Posterior vena cava (tissue), 2 donors: ENCODE data around the gene NELFA. TPM values are rescaled to one million over a fixed set of nuclear protein-coding genes. Genes with fewer than 3 reads are reported as not detected.

ENCODE experiments used
- DNase-seq: peaks from one replicate; pipeline ENCODE4 v3.0.0-alpha.2; 2020; ENCODE audit warnings: low spot score
- intact Hi-C, 2 donors: fragments of 100-400 bp; cut with DNase I; formaldehyde crosslinking; loops; one replicate each; pipeline versions ENCODE4 v1.14.1 to v1.14.2; 2022 to 2023
- total RNA-seq, 2 donors: library from RNA; stranded (reverse); fragmentation: NEBNext Ultra II Directional; extraction: Animal tissue kit (Norgen Biotek cat#: 25700); gene quantifications; one replicate each; pipeline ENCODE4 v1.2.1, GENCODE V29; 2021
- donor health status: DM: yes; HTN: yes; CAD: no.
- donor health status: DM: yes; HTN: yes; CAD: no.

Gene NELFA
- total RNA-seq, 2 donors from 2014 or later, result 16.2 to 17.3 TPM

DNA sequence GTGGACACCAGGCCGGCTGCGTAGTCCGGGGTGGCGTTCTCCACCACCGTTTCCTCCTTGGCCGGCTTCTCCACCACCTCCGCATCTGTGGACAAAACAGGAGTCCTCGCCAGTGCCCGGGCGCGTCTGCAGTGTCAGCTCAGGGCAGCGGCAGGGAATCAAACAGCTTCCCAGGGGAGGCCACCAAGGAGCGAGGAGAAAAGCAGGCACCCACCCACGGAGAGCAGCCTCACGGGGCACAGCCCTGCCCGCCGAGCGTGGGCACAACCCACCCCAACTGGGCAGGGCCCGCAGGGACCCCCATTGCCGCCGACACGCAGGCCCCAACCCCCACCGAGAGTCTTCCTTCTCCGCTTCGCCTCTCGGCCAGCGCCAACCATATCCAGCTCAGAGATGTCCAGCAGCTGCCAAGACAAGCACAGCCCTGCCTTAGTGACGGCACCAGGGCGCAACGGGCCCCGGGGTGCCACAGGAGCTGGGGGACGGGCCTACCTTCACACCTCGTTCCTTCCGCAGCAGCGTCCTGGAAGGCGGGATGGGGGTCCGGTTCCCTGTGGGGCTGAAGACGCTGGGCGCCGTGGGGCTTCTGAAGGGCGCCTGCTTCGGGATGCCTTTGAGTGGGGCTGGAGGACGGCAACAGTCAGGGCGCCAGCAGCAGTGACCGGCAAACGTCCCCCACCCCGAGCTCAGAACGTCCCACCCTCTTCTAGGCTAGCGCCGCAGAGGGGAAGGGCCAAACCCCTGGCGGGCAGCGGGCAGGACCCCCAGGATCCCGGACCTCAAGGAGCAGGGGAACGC, 22.8 kb downstream of the NELFA start:
- intact Hi-C loops, result no loop called here
- DNase-seq, result no peak

DNA sequence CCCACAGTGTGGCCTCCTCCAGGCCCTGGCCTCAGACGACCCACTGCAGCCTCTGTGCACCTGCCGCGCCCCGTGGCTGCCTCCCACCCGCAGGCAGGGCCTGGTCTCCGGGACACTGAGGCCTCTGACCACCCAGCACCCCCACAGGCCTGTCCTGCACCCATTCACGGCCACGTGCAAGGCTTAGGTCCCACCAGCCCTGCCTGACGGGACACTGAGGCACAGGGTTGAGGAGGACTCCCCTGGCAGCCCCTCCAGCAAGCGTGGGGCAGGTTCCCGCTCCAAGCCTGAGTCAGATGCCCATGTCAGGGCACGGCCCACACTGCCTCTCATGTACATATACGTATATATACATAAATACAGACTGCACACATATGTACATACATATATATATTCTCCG, 23.5 kb downstream of the NELFA start:
- intact Hi-C loops, result no loop called here
- DNase-seq, result peak; percentile 62

DNA sequence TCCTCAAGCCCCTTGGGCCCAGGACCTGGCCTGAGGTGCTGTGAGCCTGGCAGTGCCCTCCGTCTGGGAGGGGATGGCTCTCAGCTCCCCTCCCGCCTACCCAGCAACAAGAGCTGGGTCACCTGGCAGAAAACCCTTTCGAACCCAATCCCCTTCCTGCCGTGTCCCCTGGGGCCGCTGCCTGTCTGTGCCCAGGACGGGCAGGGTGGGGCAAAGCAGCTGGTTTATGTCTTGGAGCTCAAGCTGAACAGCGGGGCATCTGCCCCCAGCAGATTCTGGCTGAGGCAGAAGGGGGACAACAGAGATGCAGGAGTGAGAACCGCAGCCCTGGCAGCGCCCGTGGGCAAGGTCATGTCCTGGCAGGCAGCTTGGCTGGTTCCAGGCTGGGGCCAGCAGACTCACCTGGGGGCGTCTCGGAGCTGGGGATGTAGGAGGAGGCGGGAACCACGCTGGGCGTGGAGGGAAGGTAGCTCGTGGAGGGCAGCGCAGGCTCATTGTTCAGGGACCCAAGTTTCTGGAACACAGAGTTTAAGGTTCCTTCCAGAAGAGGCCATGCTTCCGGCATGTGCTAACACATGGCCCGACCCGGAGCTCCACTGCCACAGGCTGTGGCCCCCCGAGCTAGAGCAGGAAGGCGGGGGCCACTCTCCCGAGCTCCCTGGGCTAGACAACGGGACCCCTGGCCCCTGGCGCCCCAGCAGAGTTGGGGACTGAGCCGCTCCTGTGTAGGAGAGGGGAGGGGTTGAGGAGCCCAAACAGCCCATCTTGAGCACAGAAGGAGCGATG, 24.2 kb downstream of the NELFA start:
- intact Hi-C loops, result no loop called here
- peak; percentile 77 for DNase-seq

DNA sequence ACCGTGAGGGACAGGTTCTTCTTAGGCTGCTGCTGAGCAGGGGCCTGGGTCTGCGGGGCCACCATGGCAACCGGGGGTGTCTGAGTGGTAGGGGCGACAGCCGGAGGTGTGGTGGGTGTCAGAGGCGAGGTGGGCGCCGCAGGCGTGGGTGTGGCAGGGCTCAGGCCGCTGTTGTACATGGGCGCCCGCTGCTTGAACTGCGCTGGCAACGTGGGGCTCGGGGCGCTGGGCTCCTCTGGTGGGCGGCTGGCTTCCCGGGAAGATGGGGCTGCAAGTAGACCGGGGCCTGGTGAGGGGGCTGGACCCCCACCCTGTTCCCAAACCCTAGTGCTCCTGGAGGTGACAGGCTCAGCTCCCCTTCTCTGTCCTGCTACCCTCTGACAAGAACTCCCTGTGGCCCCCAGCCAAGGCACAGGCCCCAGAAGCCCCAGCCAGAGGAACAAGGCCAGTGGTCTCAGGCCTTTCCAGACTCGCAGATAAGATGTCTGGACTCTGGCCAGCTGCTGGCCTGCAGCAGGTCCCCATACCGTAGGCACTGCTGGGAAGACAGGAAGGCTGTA, 24.8 kb downstream of the NELFA start:
- peak; percentile 69 for DNase-seq
- intact Hi-C loops, result no loop called here

DNA sequence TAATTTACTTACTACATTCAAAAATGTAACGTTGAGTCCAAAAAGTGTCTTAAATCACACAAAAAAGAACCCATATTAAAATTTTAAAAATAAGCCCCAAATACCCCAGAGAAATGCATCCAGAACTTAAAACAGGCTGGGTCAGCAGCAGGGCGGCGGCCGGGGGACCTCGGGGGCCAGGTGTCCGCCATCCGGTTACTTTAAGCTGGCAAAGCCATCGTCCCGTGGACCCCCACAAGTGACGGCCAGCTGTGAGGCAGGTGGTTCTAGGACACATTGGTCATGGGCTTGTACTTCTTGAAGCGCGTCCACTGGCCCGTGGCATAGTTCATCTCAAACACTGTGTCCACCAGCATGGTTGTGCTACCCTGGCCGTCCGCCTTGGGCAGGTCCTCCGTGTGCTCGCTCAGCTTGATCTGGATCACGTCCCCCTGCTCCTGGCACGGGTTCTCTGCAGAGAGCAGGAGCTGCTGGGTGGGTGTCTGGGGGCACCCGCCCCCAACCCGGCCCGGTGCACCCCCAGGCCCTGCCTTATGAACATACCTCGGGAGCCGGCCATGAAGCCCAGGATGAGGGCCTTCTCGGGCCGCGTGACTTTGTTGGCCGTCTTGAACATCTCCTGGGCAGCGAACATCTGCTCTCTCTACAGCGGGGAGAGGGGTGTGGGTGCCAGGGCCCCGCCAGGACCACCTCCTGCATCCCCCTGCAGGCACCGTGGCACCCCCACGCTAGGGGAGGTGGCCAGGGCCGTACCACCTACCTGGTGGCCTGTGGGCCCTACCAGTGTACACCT, 25.5 kb downstream of the NELFA start:
- intact Hi-C loops, result no loop called here
- peak; percentile 72 for DNase-seq

DNA sequence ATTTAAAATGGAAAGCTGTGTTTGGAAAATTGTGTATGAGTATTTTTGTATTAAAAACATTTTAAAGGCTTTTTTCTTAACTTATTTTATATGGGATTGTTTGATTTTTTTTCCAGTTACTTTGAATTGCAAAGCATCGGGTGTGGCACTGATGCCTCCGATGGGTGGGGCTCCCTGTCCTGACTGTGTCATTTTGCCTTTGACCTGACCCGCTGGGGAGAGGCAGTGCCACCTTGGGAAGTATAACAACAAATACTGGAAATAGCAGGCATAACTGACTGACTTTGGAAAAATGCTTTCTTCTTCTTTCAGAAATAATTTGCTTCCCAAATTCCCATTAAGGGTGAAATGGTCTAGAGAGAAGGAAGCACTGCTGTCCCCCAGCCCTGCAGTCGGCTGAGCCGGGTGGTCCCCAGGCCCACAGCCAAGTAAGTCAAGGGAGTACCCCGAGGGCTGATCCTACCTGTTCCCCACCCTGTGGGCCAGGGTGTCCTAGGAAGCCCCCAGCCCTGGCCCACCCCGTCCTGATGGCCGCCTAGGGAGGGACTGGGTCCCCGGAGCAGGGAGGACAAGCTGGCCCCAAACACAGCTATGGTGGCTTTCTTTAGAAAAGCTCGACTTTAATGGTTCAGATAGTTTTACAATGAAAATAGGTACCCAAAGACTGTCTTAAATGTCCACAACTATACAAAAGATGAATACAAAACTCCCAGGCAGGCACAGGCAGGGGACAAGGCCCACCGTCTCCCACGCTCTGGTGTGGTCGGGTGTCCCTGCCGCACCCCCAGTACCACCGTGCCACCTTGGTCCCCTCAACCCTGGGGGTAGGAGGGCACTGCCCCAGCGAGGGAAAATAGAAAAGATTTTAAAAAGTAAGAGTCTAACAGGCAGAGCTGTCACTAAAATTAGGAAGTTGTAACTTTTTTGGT, 26.4 kb downstream of the NELFA start:
- peak; percentile 66 for DNase-seq
- intact Hi-C loops, result no loop called here

DNA sequence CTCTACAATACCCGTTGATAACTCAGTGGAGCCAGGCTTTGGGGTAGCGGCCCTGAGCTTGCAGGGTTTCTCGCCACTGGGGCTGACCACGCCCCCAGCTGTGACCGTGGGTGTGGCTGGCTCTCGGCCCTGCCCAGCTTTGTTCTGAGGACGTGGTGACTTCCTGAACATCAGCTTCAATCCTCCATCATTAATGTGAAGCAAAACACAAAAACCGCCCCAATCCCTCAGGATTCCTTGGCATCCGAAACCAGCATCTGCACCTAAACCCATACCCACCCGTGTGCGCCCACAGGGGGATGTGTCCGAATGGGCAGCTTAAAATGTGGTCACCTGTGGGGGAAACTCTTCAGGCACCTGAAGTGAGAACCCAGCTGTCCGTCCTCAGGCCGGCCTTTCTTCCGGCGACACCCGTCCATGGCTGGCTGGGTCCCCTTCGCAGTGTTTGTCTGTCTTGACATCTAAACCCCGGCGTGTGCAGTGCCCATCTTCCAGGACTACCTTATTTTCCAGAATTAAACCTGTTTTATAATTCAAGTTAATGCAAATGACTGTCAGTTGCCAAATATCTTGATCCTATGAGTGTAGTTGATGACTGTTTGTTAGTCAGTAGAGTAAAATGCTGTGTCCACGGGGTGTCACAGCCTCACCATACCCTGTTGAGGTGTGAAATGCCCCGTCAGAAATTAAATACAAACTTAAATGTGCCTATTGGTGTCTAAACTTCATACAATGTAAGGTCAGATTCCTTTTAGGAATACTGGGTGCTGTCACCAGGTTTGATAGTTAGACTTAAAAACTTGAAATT, 27.3 kb downstream of the NELFA start:
- intact Hi-C loops, result no loop called here
- peak; percentile 82 for DNase-seq

DNA sequence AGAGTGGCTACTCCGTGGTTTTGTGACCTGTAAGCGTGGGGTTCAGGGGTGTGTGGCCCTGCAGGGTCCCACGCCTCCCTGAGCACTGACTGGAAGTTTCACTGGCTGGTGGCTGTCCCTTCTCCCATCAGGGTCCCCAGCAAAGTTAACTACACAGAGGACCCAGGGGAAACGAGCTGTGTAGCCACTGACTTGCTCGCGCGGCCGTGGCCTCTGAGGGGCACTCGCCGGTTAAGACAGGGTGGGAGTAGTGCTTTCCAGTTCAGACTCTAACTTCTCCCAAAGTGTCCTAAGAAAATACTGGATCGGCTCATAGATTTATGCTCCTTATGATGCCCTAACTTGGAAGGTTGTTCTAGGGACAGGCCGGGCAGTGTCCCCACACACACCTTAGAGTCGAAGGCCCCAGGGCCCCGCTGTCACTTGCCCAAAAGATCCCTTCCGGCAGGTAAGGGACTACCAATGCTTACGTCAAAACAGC, 28.2 kb downstream of the NELFA start:
- peak; percentile 68 for DNase-seq
- intact Hi-C loops, result no loop called here

DNA sequence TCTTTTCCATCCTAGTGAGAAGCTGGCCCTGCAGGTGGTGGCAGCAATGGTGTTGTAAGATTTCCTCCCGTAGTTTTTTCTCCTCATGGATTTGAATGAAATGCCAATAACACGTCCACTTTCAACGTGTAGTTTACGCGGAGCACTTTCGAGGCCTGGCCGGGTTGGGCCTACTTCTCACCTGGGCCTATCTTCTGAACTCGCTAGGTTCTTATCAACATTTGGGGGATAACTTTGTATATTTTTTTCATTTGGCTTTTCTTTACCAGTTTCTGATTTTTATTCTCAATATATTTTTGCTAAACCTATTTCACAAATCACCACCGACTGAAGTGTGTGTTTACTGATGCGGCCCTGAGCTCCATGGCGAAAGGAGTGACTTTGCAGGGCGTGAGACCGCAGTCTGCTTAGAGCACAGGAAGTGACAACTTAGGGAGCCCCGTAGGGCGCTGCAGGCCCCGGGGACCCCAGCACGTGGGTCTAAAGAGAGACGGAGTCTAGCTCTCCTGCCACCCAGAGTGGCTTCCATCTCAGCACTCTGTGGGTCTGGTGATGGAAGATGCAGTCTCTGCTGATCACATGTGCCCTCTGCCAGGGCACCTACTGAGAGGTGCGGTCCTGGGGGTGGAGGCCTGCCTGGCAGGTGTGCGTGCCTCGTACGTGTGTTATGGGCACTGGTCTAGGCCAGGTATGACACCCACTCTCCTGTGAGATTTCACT, 29.1 kb downstream of the NELFA start:
- peak; percentile 58 for DNase-seq
- intact Hi-C loops, result no loop called here

DNA sequence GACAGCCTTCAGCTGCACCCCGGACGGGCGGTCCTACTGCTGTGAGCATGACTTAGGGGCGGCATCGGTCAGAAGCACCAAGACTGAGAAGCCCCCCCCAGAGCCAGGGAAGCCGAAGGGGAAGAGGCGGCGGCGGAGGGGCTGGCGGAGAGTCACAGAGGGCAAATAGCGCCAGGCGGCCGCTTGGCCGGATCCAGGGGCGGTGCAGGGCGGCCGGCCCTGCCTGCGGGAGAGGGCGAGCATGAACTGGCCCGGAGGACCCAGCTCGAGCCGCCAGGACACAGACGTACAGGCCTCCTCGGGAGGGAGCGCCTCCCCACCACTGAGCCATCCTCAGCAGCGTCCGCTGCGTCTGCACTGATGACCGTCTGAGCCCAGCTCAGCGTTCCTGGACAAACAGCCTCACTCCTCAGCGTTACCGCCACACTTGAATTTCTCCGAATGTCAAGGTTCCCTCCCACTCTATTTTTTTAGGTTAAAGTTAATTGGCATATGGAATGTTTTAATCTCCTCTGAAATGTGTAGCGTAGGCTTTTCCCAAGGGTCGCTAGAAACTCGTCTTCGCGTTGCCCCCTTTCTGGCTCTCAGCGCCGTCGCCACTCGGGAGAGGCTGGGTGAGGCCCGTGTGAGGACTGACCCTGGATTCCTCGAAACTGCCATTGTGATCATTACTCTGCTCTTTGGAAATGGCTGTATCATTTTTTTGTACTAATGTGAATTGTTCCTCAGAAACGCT, 29.9 kb downstream of the NELFA start:
- intact Hi-C loops, result no loop called here
- DNase-seq, result peak; percentile 66

DNA sequence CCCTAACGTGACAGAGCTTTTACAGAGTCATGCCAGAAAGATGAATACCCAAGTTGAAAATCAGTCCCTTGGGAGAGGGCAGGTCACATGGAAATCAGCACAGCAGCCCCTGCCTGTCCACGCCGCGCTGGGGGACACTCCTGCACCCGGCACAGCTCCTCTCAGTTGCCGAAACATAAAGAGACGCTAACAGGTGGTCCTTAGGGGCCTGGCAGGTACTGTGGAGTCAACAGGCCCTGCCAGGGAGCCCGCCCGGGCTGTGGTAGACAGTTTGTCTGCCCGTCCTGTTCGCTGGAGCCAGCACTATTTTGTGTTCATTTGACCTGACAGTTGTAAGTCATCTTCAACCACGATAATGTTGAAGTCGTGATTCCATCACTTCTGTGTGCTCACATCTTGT, 30.5 kb downstream of the NELFA start:
- peak; percentile 72 for DNase-seq
- intact Hi-C loops, result no loop called here

DNA sequence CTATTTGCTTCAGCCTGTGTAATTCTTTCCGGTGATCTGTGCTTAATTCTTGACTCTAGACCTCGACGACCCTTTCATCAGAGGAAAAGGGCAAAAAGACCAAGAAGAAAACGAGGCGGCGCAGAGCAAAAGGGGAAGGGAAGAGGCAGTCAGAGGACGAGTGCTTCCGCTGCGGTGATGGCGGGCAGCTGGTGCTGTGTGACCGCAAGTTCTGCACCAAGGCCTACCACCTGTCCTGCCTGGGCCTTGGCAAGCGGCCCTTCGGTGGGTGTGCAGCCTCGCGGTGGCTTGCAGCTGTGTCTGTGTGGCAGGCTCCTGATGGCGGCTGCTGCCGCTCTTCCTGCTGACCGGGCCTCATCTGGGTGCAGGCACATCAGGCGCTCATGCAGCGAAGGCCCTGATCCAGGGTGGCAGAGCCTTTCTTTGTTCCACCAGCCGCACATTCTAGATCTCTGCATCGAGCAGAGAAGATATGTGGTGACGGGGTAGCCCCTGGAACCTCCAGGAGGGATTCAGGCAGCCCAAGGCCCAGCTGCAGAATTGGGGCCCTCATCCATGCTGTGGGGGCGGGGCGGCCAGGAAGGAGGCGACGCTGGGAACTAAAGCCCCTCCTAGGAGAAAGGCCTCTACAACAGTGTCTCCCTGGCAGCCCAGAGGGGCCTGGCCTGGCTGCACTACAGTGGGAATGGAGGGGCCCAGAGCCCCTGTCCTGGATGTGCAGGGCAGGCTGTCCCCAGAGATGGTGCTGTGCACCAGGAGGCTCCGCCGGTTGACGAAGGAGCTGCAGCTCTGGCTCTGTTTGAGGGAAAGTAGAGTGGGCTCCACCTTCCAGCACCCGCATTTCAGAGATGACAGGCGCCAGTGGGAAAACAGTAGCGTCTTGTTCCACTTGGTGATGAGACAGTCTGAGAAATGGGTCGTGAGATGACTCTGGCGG, 32.1 kb downstream of the NELFA start:
- peak; percentile 77 for DNase-seq
- intact Hi-C loops, result no loop called here

DNA sequence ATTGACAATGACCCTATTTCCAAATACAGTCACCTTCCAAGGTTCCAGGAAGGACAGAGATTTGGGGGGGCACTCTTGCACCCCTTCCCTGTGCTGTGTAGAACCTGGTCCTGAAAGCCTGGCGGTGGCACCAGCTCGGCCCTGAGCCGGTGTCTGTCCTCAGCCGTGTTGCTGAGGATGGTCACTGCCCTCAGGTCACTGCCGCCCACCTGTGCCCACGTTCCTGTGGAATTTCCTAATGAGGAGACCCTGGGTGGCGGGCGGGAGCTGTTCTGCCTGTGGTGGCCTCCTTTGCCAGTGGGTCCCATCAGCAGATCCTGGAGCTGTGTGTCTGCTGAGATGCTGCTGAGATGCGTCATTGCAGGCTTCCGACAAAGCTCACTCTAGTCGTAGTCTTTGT, 32.9 kb downstream of the NELFA start:
- intact Hi-C loops, result no loop called here
- DNase-seq, result peak; percentile 47

DNA sequence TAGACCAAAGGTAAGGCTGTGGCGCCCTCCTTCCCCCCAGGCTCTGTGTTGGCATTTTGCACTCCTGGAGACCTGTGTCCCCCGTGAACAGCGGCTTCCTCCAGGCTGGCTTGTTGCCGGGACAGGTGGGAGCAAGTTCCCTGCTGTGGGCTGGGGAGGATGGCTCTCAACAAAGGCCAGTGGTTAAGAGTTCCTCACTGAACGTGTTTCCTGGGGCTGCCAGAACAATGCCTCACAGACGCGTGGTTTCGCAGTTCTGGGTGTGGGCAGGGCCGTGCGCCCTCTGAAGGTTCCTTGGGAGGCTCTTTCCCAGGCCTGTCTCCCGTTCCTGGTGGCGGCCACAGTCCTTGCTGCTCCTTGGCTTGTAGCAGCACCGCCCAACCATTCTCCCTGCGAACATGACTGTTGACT, 33.4 kb downstream of the NELFA start:
- intact Hi-C loops, result no loop called here
- peak; percentile 74 for DNase-seq

DNA sequence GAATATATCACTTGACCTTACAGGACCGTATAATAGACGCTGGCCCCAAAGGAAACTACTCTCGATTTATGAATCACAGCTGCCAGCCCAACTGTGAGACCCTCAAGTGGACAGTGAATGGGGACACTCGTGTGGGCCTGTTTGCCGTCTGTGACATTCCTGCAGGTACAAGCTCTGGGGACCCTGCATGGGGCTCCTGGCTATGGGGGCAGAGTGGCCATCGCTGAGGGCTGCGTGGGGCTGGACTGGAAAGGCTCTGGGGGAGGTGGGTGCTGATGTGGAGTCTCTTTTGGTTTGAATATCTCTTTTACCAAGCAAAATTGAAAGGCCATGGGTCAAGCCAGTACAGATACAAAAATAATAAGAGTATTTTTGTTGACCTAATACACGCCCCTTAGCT, 33.9 kb downstream of the NELFA start:
- peak; percentile 63 for DNase-seq
- intact Hi-C loops, result no loop called here
